Ectodermal cell (in vitro differentiated cells): ENCODE measurements around the gene TUBB.
"Not testable (repeated sequence)": the region's sequence is repeated elsewhere in the genome, so short reads cannot be mapped to it uniquely, and the experiment has no call there.

Experiments
- H3K27ac ChIP-seq: 2 replicates; pipeline ENCODE4 v1.7.0; 2013; ENCODE audit warnings: mild to moderate bottlenecking, low read depth, low read length; ENCODE audit not compliant: insufficient read depth, poor library complexity, severe bottlenecking
- H3K27me3 ChIP-seq: 2 replicates; pipeline ENCODE4 v1.7.0; 2013; ENCODE audit warnings: mild to moderate bottlenecking, low read length; ENCODE audit not compliant: insufficient read depth, control insufficient read depth, poor library complexity, severe bottlenecking
- H3K36me3 ChIP-seq: one replicate; pipeline ENCODE4 v1.7.0; 2013; ENCODE audit warnings: low read length; ENCODE audit not compliant: control insufficient read depth, insufficient read depth
- H3K4me1 ChIP-seq: one replicate; pipeline ENCODE4 v1.7.0; 2013; ENCODE audit warnings: low read length; ENCODE audit not compliant: control insufficient read depth, insufficient read depth
- H3K4me3 ChIP-seq: 2 replicates; pipeline ENCODE4 v1.7.0; 2013; ENCODE audit warnings: low read depth, low read length, control low read depth; ENCODE audit not compliant: insufficient read depth
- H3K9me3 ChIP-seq: 2 replicates; pipeline ENCODE4 v1.7.0; 2013; ENCODE audit warnings: mild to moderate bottlenecking, low read length, moderate library complexity; ENCODE audit not compliant: control insufficient read depth
- WGBS, 2 experiments: methylation state at CpG; one replicate each; pipeline ENCODE4 v1.1.7; 2013; ENCODE audit warnings: missing lambda C conversion rate in 2 of 2; 5-methylcytosine and 5-hydroxymethylcytosine counted together

Gene TUBB

DNA sequence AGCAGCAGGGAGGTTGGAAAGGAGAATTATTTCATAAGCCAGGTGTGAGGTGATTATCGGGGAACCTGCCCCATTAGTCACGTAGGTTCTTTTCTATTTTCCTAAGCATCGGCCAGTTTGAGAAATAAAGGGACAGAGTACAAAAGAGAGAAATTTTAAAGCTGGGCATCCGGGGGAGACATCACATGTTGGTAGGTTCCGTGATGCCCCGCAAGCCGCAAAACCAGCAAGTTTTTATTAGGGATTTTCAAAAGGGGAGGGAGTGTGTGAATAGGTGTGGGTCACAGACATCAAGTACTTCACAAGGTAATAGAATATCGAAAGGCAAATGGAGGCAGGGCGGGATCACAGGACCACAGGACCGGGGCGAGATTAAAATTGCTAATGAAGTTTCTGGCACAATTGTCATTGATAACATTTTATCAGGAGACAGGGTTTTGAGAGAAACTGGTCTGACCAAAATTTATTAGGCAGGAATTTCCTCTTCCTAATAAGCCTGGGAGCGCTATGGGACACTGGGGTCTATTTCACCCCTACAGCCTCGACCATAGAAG is 44.4 kb downstream of the TUBB start:
- H3K4me1 ChIP-seq = peaks cover 34% of the 10 kb centered on the region
- 27 to 36% methylated on average over 13 of the region's 13 CpGs for WGBS, 2 experiments
- not testable (repeated sequence) for H3K9me3 ChIP-seq, H3K27me3 ChIP-seq, H3K36me3 ChIP-seq, H3K27ac ChIP-seq, H3K4me3 ChIP-seq

DNA sequence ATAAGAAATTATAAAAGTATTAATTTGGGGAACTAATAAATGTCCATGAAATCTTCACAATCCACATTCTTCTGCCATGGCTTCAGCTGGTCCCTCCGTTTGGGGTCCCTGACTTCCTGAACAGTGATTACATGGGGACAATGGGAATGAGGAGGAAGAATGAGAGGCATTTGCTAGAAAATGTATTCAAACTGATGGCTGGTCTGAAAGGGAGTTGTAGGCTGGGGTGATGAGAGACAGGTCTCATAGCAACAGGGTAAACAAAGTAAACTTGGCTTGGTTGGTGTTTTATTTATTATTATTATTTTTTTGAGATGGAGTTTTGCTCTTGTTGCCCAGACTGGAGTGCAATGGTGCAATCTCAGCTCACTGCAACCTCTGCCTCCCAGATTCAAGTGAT is 45.3 kb downstream of the TUBB start:
- H3K9me3 ChIP-seq, H3K27me3 ChIP-seq: not testable (repeated sequence)
- H3K4me1 ChIP-seq = peaks cover 37% of the 10 kb centered on the region

DNA sequence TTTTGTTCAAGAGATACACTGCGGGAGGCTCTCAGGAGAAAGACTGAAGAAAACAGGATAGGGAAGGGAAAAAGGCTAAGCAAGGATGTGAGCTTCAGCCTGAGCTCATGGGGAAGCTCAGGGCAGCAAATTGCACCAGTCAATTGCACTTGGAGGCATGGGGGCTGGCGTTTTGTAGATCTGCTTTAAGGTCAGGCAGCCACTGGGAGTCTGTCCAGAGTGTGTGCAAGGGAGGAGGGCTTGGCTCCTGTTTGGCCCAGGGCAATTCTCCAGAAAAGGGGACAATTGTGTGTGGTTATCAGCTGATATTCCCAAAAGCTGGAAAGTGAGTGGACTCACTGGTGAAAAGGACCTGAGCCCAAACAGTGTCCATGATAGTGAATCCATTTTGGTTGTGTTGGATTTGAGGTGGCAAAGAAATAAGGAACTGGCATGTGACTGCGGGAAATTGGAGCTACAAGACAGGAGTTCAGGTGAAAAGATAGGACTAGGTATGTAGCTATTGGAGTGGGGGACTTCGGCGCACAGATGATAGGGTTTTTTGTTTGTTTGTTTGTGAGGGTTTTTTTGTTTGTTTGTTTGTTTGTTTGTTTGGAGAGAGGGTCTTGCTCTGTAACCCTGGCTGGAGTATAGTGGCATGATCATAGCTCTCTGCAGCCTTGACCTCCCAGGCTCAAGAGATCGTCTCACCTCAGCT is 46.5 kb downstream of the TUBB start:
- Histone ChIP-seq H3K27me3 (no peaks in the 10 kb centered on the region), H3K9me3 (no peaks in the 10 kb centered on the region), H3K4me1 (peaks cover 37% of the 10 kb centered on the region), H3K36me3 (no peaks in the 10 kb centered on the region), H3K4me3 (no peak overlapping the region), H3K27ac (no peak overlapping the region)
- 83 to 86% methylated on average over 6 of the region's 6 CpGs for WGBS, 2 experiments

More for the DNA sequence above, 45.3 kb downstream of the TUBB start:
- H3K4me3 ChIP-seq, H3K36me3 ChIP-seq: not testable (repeated sequence)
- WGBS, 2 experiments = 18 to 33% methylated on average over 1 of the region's 1 CpG
- H3K27ac ChIP-seq = peak overlapping the region; percentile 18

DNA sequence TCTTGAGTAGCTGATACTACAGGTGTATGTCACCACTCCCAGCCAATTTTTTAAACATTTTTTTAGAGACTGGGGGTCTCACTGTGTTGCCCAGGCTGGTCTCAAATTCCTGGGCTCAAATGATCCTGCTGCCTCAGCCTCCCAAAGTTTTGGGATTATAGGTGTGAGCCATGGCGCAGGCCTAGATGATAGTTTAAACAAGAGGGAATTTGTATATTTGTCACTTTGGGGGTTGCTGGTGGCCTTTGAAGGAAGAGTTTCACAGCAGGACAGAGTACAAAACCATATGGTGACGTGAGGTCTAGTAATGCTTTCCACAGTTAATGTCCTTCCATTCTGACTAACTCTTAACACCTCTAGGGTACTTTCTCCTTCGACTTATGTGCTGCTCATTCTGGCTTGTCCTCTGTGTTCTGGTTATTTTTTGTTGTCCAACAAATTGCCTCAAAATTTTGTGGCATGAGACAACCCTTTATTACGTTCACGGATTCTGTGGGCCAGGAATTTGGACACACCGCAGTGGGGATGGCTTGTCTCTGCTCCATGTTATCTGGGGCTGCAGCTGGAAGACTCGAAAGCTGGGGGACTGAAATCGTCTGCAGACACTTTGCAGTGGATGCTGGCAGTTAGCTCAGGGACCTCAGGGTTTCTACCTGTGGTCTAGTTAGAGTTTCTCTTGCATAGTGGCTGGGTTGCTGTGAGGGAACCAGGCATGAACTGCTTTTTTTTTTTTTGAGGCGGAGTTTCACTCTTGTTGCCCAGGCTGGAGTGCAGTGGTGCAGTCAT is 47.2 kb downstream of the TUBB start:
- Histone ChIP-seq H3K36me3 (no peaks in the 10 kb centered on the region), H3K27me3 (no peaks in the 10 kb centered on the region), H3K4me3 (no peak overlapping the region), H3K4me1 (peaks cover 37% of the 10 kb centered on the region), H3K27ac (no peak overlapping the region), H3K9me3 (no peaks in the 10 kb centered on the region)
- 88 to 93% methylated on average over 9 of the region's 9 CpGs for WGBS, 2 experiments

DNA sequence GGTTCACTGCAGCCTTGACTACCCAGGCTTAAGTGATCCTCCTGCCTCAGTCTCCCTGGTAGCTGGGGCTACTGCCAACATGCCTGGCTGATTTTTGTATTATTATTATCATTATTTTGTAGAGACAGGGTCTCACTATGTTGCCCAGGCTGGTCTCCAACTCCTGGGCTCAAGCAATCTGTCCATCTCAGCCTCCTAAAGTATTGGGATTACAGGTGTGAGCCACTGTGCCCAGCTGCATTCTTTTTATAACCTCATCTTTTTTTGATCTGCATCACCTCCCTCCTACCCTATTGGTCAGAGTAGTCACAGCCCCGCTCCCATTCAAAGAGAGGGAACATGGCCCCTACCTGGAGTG is 47.8 kb downstream of the TUBB start:
- Histone ChIP-seq H3K4me3 (no peak overlapping the region), H3K27me3 (no peaks in the 10 kb centered on the region), H3K27ac (no peak overlapping the region), H3K9me3 (no peaks in the 10 kb centered on the region), H3K4me1 (peaks cover 37% of the 10 kb centered on the region), H3K36me3 (no peaks in the 10 kb centered on the region)
- WGBS, 2 experiments = 91 to 95% methylated on average over 1 of the region's 1 CpG

DNA sequence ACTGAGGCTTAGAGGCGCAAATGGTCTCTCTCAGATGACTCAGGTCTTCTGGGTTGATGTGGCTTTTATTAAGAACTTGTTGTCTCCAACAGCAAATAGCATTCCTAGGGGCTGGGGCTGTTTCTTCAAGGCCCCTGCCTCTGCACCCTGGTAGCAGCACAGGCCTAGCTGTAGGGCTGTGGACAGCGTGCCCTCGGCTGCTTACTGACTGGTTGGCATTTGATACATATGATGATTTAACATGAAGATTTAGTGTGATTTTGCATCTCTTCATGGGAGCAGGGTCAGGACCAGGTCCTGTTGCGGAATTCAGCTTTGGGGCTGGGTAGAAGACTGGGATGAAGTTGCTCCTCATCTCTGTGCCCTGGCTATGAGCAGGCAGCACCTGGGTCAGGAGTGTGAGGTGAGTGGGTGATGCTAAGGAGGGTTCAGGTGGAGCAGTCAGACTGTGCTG is 48.5 kb downstream of the TUBB start:
- Histone ChIP-seq H3K4me1 (peaks cover 30% of the 10 kb centered on the region), H3K36me3 (no peaks in the 10 kb centered on the region), H3K4me3 (no peak overlapping the region), H3K9me3 (no peaks in the 10 kb centered on the region), H3K27ac (no peak overlapping the region), H3K27me3 (no peaks in the 10 kb centered on the region)
- 94 to 95% methylated on average over 4 of the region's 4 CpGs for WGBS, 2 experiments

DNA sequence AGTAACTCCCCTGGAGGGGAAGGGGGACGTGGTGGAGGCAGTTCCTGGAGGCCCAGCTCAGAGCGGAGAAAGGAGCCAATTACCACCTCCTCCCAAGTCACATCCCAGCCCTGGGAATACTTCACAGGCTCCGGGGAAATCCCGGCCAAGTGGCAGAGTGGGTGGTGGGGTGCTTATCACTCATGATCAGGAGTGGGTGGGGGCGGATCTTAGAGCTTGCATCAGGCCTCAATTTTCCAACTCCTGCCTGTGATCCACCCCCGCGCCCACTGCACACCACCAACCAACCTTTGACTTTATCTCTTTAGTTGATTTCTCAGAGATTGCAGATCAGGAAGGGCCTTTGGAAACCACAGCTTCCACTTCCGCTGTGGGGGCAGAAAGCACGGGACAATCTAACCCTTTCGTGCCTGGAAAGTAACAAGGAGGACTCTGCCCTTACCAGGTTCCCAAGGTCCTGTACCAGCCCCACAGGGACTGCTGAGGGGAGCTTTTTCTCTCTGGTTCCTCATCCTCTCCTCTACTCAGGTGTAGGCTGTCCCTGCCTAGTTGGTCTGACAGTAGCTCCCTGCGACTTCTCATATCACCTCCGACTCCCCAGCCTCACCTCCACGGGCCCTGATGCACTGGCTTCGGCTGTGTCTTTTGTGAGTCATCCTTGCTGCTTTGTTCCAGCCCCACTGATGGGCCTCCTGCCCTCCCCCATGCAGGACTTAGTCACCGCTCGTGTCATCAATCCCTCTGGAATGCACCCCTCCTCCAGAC is 49.1 kb downstream of the TUBB start:
- no peaks in the 10 kb centered on the region for H3K27me3 ChIP-seq
- WGBS, 2 experiments = 56 to 60% methylated on average over 15 to 16 of the region's 16 CpGs
- H3K27ac ChIP-seq = no peak overlapping the region
- H3K9me3 ChIP-seq = no peaks in the 10 kb centered on the region
- no peak overlapping the region for H3K4me3 ChIP-seq
- H3K4me1 ChIP-seq = peaks cover 24% of the 10 kb centered on the region
- H3K36me3 ChIP-seq = no peaks in the 10 kb centered on the region

DNA sequence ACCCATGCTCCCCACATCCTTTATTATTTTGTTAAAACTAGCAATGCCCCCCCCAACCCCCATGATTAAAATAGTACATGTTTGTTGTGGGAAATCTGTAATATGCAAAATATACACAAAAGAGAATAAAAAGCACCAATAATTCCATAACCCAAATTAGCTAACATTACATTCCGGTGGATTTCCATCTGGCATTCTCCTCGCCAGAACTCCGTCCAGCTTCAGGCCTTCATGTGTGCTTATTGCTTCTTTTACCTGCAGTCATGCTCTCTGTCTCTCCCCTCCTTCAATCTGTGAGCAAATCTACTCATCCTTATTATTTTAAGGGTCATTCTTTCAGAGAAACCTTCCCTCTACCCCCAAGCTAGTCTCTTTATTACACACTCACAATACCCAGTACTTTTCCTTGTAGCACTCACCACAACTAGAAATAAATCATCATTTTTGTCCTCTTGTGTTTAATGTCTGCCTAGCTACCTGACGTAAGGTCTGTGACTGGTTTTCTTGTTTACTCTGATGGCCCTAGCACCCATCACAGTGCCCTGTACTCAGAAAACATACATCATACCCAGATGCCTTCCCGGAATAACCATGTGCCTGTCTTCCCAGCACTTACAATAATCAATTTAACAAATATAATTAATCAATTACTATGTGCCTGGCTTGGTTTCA is 49.8 kb downstream of the TUBB start:
- H3K36me3 ChIP-seq = no peaks in the 10 kb centered on the region
- no peak overlapping the region for H3K4me3 ChIP-seq
- 74 to 81% methylated on average over 5 of the region's 5 CpGs for WGBS, 2 experiments
- peaks cover 18% of the 10 kb centered on the region for H3K4me1 ChIP-seq
- no peak overlapping the region for H3K27ac ChIP-seq
- H3K9me3 ChIP-seq = no peaks in the 10 kb centered on the region
- no peaks in the 10 kb centered on the region for H3K27me3 ChIP-seq

DNA sequence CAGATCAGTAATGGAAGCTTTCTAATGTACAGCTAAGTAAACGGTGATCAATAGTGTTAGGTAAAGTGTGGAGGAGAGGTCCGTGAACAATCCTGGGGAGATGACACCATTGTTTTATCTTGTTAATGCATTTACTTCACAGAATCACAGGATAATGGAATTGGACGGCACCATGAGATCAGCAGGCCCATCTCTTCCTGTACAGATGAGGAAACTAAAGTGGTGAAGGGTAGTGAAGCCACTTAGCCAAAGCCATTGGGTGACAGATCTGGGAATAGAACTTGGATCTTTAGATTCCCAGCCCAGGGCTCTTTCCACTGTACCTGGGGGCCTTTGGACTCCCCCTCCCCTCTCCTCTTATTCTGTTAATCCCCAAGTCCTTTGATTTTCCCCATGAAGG is 50.4 kb downstream of the TUBB start:
- Histone ChIP-seq H3K27me3 (no peaks in the 10 kb centered on the region), H3K4me1 (peaks cover 18% of the 10 kb centered on the region), H3K36me3 (no peaks in the 10 kb centered on the region), H3K9me3 (no peaks in the 10 kb centered on the region), H3K27ac (no peak overlapping the region), H3K4me3 (no peak overlapping the region)
- WGBS, 2 experiments = 85 to 97% methylated on average over 3 of the region's 3 CpGs
